ENCODE measurements around the gene SPSB1. TPM values are rescaled to one million over a fixed set of nuclear protein-coding genes. Genes with fewer than 3 reads are reported as not detected.

The SPSB1 gene
- total RNA-seq, 1 donor from 2014 or later = 20.8 TPM

DNA sequence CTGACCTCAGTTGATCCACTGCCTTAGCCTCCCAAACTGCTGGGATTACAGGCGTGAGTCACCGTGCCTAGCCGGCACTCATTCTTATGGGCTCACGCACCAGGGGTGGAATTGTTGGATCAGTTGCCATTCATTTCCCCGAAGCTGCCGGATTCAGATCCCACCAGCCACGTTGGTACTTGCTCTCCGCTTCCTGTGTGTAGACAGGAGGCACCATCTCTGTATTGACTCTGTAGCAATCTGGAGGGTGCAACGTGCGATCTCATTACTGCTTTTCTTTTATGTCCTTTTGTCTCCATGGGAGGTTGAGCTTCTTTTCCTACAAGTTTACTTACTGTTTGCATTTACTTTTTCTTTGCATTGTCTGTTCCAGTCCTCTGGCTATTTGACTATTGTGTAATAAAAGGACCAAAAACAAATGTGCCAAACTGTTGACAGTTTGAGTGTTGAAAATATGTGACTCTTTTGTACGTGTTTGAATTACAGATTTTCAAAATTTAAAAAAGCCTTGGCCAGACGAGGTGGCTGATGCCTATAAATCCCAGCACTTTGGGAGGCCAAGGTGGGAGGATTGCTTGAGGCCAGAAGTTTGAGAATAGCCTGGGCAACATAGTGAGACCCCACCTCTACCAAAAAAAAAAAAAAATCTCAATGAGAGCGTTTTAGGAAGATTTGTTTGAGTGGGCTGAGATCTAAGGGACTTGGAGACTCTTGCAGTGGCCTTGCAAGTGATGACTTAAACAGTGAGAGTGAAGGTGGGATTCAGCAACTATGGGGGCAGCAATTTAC, 39.1 kb downstream of the SPSB1 start:
- no peak overlapping the region for H3K4me3 ChIP-seq (ENCODE audit: low read depth, low read length)
- no peak for DNase-seq (ENCODE audit: low read depth)
- TF ChIP-seq, protein P1, sequence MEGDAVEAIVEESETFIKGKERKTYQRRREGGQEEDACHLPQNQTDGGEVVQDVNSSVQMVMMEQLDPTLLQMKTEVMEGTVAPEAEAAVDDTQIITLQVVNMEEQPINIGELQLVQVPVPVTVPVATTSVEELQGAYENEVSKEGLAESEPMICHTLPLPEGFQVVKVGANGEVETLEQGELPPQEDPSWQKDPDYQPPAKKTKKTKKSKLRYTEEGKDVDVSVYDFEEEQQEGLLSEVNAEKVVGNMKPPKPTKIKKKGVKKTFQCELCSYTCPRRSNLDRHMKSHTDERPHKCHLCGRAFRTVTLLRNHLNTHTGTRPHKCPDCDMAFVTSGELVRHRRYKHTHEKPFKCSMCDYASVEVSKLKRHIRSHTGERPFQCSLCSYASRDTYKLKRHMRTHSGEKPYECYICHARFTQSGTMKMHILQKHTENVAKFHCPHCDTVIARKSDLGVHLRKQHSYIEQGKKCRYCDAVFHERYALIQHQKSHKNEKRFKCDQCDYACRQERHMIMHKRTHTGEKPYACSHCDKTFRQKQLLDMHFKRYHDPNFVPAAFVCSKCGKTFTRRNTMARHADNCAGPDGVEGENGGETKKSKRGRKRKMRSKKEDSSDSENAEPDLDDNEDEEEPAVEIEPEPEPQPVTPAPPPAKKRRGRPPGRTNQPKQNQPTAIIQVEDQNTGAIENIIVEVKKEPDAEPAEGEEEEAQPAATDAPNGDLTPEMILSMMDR (conservative IDR thresholded peaks at IDR 0.05; ENCODE audit: low read depth, low read length) = no peak

GRCh38 chr1:9332513-9333143, 39.9 kb downstream of the SPSB1 start:
- no peak overlapping the region for H3K4me3 ChIP-seq (ENCODE audit: low read depth, low read length)
- DNase-seq (ENCODE audit: low read depth) = no peak
- TF ChIP-seq, protein P1 (conservative IDR thresholded peaks at IDR 0.05; ENCODE audit: low read depth, low read length) = no peak

- TF ChIP-seq, protein P1 (conservative IDR thresholded peaks at IDR 0.05; ENCODE audit: low read depth, low read length) = no peak
- no peak for DNase-seq (ENCODE audit: low read depth)
- H3K4me3 ChIP-seq (ENCODE audit: low read depth, low read length) = no peak overlapping the region
Measured at GRCh38 chr1:9338397-9339246, 45.9 kb downstream of the SPSB1 start.

DNA sequence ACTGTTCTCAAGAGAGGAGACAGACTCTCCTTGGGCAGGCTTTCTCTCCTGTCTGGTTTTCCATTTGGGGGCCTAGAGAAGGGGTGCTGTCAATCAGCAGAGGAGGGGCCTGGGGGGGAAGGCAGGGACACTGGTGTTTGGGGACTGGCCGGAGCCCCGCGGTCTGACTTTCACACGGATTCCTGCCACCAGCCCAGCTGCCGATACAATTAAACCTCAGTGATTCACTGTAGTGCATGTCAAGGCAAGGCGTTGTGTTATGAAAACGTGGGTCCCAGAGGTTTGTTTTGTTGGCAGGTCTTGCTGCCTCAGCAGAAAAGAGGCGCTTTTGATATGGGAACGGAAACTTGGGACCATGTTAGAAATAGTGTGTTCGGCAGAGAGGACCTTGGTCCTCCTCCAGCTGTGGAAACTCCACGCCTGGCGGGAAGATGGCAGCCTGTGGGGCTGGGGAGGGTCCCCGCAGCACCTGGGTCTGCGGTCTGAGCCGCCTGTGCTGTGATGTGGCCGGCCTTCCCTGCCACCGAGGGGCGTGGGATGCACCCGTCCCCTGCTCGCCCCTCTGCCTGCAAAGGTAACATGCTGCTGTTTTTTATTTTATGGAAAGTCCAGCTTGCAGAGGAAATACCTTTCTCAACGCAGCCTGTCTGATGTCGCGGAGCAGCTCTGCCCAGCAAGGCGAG, 47.6 kb downstream of the SPSB1 start:
- no peak overlapping the region for H3K4me3 ChIP-seq (ENCODE audit: low read depth, low read length)
- TF ChIP-seq, protein P1 (conservative IDR thresholded peaks at IDR 0.05; ENCODE audit: low read depth, low read length) = no peak
- no peak for DNase-seq (ENCODE audit: low read depth)

DNA sequence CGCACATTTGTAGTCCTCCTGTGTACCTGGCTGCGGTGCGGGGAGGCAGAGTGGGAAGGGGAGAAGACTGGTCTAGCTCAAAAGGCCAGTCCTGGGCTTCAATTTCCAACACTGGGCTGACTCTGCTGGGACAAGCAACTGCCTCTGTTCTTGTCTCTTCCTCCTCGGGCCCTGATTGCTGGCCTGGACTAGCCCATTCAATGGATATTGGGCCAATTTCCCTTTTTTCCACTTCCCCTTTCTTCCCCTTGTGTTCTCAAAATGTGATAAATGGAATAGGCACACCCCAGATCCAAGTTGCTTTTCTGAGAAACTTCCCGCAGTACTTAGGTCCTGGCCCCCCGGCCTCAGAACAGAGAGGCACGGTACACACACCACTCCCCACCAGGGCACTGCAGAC, 48.2 kb downstream of the SPSB1 start:
- no peak for DNase-seq (ENCODE audit: low read depth)
- no peak overlapping the region for H3K4me3 ChIP-seq (ENCODE audit: low read depth, low read length)
- TF ChIP-seq, protein P1 (conservative IDR thresholded peaks at IDR 0.05; ENCODE audit: low read depth, low read length) = no peak

- TF ChIP-seq, protein P1 (conservative IDR thresholded peaks at IDR 0.05; ENCODE audit: low read depth, low read length) = no peak
- no peak for DNase-seq (ENCODE audit: low read depth)
Measured at GRCh38 chr1:9341301-9341845, 48.7 kb downstream of the SPSB1 start.

More at GRCh38 chr1:9341301-9341845, 48.7 kb downstream of the SPSB1 start:
- no peak overlapping the region for H3K4me3 ChIP-seq (ENCODE audit: low read depth, low read length)

All from epithelial cell of proximal tubule (primary cell).